Measurements from ENCODE around the gene GORASP2. TPM values are rescaled to one million over a fixed set of nuclear protein-coding genes. Genes with fewer than 3 reads are reported as not detected.
A peak's percentile ranks its signal among the peaks of the same experiment; 100 is the strongest.

Gene GORASP2
- total and polyA plus RNA-seq, 4 experiments from 2014 or later = 82.4 to 116 (median 97.1) TPM

GRCh38 chr2:170929686-170930050, 615 bp downstream of the GORASP2 start:
- Histone ChIP-seq H3K36me3 (ENCODE audit: insufficient read depth, low read length) (no peaks in the 10 kb centered on the region), H3K9me3 (ENCODE audit: control insufficient read depth in 1 of 2, low read length in 2 of 2) (no peaks in the 10 kb centered on the region), H3K27ac (ENCODE audit: low read depth, low read length) (peak overlapping the region; percentile 89), H3K4me3 (ENCODE audit: low read length in 2 of 2) (peak overlapping the region; percentile 70 to 82), H3K27me3 (ENCODE audit: insufficient read depth, low read length) (no peaks in the 10 kb centered on the region), H3K4me1 (ENCODE audit: insufficient read depth, low read length) (peaks cover 43% of the 10 kb centered on the region)
- ChIA-PET CTCF (ENCODE audit: partially characterized antibody) (interaction anchor here (0.7 to 4.0 kb wide), 25 partner anchors 8 to 1101 kb away, joined by 3 to 26 read pairs (median 5); partner anchors contain the start of genes DCAF17 and METTL8), POLR2A (ENCODE audit: partially characterized antibody) (interaction anchor here (0.6 to 3.8 kb wide), 21 partner anchors 11 to 1532 kb away, joined by 3 to 38 read pairs (median 6); partner anchors contain the start of genes DCAF17, HAT1, METTL8 and SSB)
- intact Hi-C loops (cut with micrococcal nuclease) = loop anchor here (1.0 to 10.0 kb wide), 8 partner anchors 44 to 1347 kb away; partner anchors contain the start of genes CFAP210, DCAF17, DYNC1I2 and PHOSPHO2
- Mint-ChIP-seq H3K4me3 (peak overlapping the region; percentile 93 to 99 (median 96)), H3K36me3 (peaks cover 0 to 25% of the 10 kb centered on the region in 2 donors), H3K27me3 (no peaks in the 10 kb centered on the region), H3K9me3 (peaks cover 0 to under 1% (median 0%) of the 10 kb centered on the region in 8 donors), H3K27ac (peak overlapping the region; percentile 93 to 98 (median 97)), H3K4me1 (peaks cover 27 to 54% (median 41%) of the 10 kb centered on the region in 4 donors)
- peak in 1 of 5 donors; percentile 49 for DNase-seq

- H3K4me1 Mint-ChIP-seq = peaks cover 27 to 58% (median 43%) of the 10 kb centered on the region in 4 donors
- peak; percentile 66 to 88 (median 77) for DNase-seq
- H3K36me3 Mint-ChIP-seq = peaks cover 0 to 29% of the 10 kb centered on the region in 2 donors
- H3K27me3 Mint-ChIP-seq = no peaks in the 10 kb centered on the region
- no peaks in the 10 kb centered on the region for H3K27me3 ChIP-seq (ENCODE audit: insufficient read depth, low read length)
- H3K27ac Mint-ChIP-seq = peak overlapping the region; percentile 93 to 98 (median 97)
- H3K4me1 ChIP-seq (ENCODE audit: insufficient read depth, low read length) = peaks cover 43% of the 10 kb centered on the region
- POLR2A ChIA-PET (ENCODE audit: partially characterized antibody) = interaction anchor here (0.6 to 3.8 kb wide), 19 partner anchors 11 to 1531 kb away, joined by 3 to 38 read pairs (median 6); partner anchors contain the start of genes DCAF17, HAT1 and METTL8
- peak overlapping the region; percentile 70 to 82 for H3K4me3 ChIP-seq (ENCODE audit: low read length in 2 of 2)
- H3K36me3 ChIP-seq (ENCODE audit: insufficient read depth, low read length) = no peaks in the 10 kb centered on the region
- H3K27ac ChIP-seq (ENCODE audit: low read depth, low read length) = peak overlapping the region; percentile 89
- intact Hi-C loops (cut with micrococcal nuclease) = loop anchor here (1.0 to 10.0 kb wide), 2 partner anchors 156 to 1236 kb away; partner anchors contain the start of genes CFAP210 and PHOSPHO2
- peak overlapping the region; percentile 93 to 99 (median 96) for H3K4me3 Mint-ChIP-seq
- CTCF ChIA-PET (ENCODE audit: partially characterized antibody) = interaction anchor here (0.7 to 4.0 kb wide), 15 partner anchors 8 to 502 kb away, joined by 3 to 26 read pairs (median 12); partner anchors contain the start of genes DCAF17 and METTL8
- H3K9me3 Mint-ChIP-seq = no peaks in the 10 kb centered on the region
- H3K9me3 ChIP-seq (ENCODE audit: control insufficient read depth in 1 of 2, low read length in 2 of 2) = no peaks in the 10 kb centered on the region
Measured at GRCh38 chr2:170930131-170930990, 1.3 kb downstream of the GORASP2 start.

DNA sequence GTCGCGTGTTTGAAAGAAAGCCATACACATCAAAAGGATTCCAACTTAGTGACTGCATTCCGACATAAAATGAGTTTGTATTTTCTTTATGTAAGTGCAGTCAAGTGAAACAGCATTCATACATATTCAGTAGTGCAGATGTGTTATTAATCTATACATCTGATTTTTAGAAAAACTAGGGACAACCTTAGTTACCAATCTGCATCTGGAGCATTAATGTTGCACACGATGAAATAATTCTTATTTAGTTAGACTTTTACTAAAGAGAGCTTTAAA, 1.9 kb downstream of the GORASP2 start:
- H3K36me3 Mint-ChIP-seq = peaks cover 3 to 33% of the 10 kb centered on the region in 2 donors
- H3K4me3 ChIP-seq (ENCODE audit: low read length in 2 of 2) = peak overlapping the region in 1 of 2 donors; percentile 70
- peak overlapping the region; percentile 89 for H3K27ac ChIP-seq (ENCODE audit: low read depth, low read length)
- DNase-seq = no peak
- no peaks in the 10 kb centered on the region for H3K9me3 ChIP-seq (ENCODE audit: control insufficient read depth in 1 of 2, low read length in 2 of 2)
- H3K4me1 ChIP-seq (ENCODE audit: insufficient read depth, low read length) = peaks cover 43% of the 10 kb centered on the region
- POLR2A ChIA-PET (ENCODE audit: partially characterized antibody) = interaction anchor here (2.8 to 3.8 kb wide), 3 partner anchors 42 to 504 kb away, joined by 17 to 38 read pairs (median 23); partner anchors contain the start of genes DCAF17 and METTL8
- peak overlapping the region in 5 of 7 donors; percentile 18 to 98 (median 93) for H3K27ac Mint-ChIP-seq
- H3K27me3 ChIP-seq (ENCODE audit: insufficient read depth, low read length) = no peaks in the 10 kb centered on the region
- intact Hi-C loops (cut with micrococcal nuclease) = loop anchor here (1.0 to 10.0 kb wide), 2 partner anchors 155 to 1236 kb away; partner anchors contain the start of genes CFAP210 and PHOSPHO2
- H3K4me1 Mint-ChIP-seq = peaks cover 29 to 64% (median 47%) of the 10 kb centered on the region in 4 donors
- no peaks in the 10 kb centered on the region for H3K36me3 ChIP-seq (ENCODE audit: insufficient read depth, low read length)
- peak overlapping the region; percentile 40 to 99 (median 96) for H3K4me3 Mint-ChIP-seq
- H3K9me3 Mint-ChIP-seq = no peaks in the 10 kb centered on the region
- CTCF ChIA-PET (ENCODE audit: partially characterized antibody) = interaction anchor here (1.0 to 4.0 kb wide), 6 partner anchors 9 to 228 kb away, joined by 3 to 26 read pairs (median 20); no protein-coding TSS in a partner anchor
- H3K27me3 Mint-ChIP-seq = no peaks in the 10 kb centered on the region

GRCh38 chr2:170932166-170932565, 3.1 kb downstream of the GORASP2 start:
- Histone ChIP-seq H3K4me3 (ENCODE audit: low read length in 2 of 2) (no peak overlapping the region), H3K36me3 (ENCODE audit: insufficient read depth, low read length) (no peaks in the 10 kb centered on the region), H3K27ac (ENCODE audit: low read depth, low read length) (no peak overlapping the region), H3K9me3 (ENCODE audit: control insufficient read depth in 1 of 2, low read length in 2 of 2) (no peaks in the 10 kb centered on the region), H3K27me3 (ENCODE audit: insufficient read depth, low read length) (no peaks in the 10 kb centered on the region), H3K4me1 (ENCODE audit: insufficient read depth, low read length) (peaks cover 43% of the 10 kb centered on the region)
- H3K27ac Mint-ChIP-seq = peak overlapping the region in 3 of 7 donors; percentile 54 to 78 (median 58)
- H3K4me1 Mint-ChIP-seq = peaks cover 30 to 70% (median 50%) of the 10 kb centered on the region in 4 donors
- no peaks in the 10 kb centered on the region for H3K9me3 Mint-ChIP-seq
- H3K27me3 Mint-ChIP-seq = no peaks in the 10 kb centered on the region
- no peak for DNase-seq
- H3K36me3 Mint-ChIP-seq = peaks cover 3 to 39% of the 10 kb centered on the region in 2 donors
- intact Hi-C loops (cut with micrococcal nuclease) = loop anchor here (10.0 kb wide), 1 partner anchor 1237 kb away; the partner anchor contains the start of genes CFAP210 and PHOSPHO2
- POLR2A ChIA-PET (ENCODE audit: partially characterized antibody) = interaction anchor here (1.5 kb wide), 1 partner anchor 14 kb away, joined by 4 read pairs; no protein-coding TSS in a partner anchor
- H3K4me3 Mint-ChIP-seq = peak overlapping the region in 6 of 8 donors; percentile 26 to 59 (median 44)
- CTCF ChIA-PET (ENCODE audit: partially characterized antibody) = interaction anchor here (1.1 to 3.8 kb wide), 3 partner anchors 8 to 41 kb away, joined by 3 to 19 read pairs (median 4); no protein-coding TSS in a partner anchor

DNA sequence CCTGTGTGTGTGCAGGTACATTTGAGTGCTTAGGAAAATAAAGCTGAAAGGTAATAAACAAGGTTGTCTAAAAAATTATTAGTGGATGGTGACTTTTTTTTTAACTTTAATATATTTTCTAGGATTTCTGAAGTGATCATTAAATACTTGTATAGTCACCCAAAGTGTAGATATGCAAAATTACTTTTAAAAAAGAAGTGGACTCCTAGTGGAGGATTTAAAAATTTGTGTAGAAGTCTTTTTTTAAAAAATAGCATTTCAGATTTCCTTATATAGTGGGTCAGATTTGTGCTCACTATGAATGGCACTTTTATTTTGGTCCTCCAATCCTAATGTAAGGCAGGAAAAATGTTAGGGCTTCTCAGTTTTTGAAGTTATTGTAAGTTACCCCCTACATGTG, 3.9 kb downstream of the GORASP2 start:
- ChIA-PET CTCF (ENCODE audit: partially characterized antibody) (interaction anchor here (1.1 to 1.2 kb wide), 2 partner anchors 12 to 40 kb away, joined by 3 to 4 read pairs; no protein-coding TSS in a partner anchor), POLR2A (ENCODE audit: partially characterized antibody) (interaction anchor here (1.5 kb wide), 1 partner anchor 14 kb away, joined by 4 read pairs; no protein-coding TSS in a partner anchor)
- Mint-ChIP-seq H3K4me1 (peaks cover 36 to 77% (median 55%) of the 10 kb centered on the region in 4 donors), H3K9me3 (no peaks in the 10 kb centered on the region), H3K36me3 (peaks cover 3 to 44% of the 10 kb centered on the region in 2 donors), H3K27me3 (no peaks in the 10 kb centered on the region), H3K4me3 (no peak overlapping the region), H3K27ac (peak overlapping the region in 1 of 7 donors; percentile 58)
- no peaks in the 10 kb centered on the region for H3K36me3 ChIP-seq (ENCODE audit: insufficient read depth, low read length)
- intact Hi-C loops (cut with micrococcal nuclease) = loop anchor here (10.0 kb wide), 1 partner anchor 1238 kb away; the partner anchor contains the start of genes CFAP210 and PHOSPHO2
- no peak for DNase-seq
- H3K9me3 ChIP-seq (ENCODE audit: control insufficient read depth in 1 of 2, low read length in 2 of 2) = no peaks in the 10 kb centered on the region
- no peak overlapping the region for H3K4me3 ChIP-seq (ENCODE audit: low read length in 2 of 2)
- no peak overlapping the region for H3K27ac ChIP-seq (ENCODE audit: low read depth, low read length)
- peaks cover 48% of the 10 kb centered on the region for H3K4me1 ChIP-seq (ENCODE audit: insufficient read depth, low read length)
- H3K27me3 ChIP-seq (ENCODE audit: insufficient read depth, low read length) = no peaks in the 10 kb centered on the region

GRCh38 chr2:170937709-170938379, 8.8 kb downstream of the GORASP2 start:
- intact Hi-C loops (cut with micrococcal nuclease) = loop anchor here (10.0 kb wide), 1 partner anchor 1243 kb away; the partner anchor contains the start of genes CFAP210 and PHOSPHO2
- Mint-ChIP-seq H3K27ac (peak overlapping the region in 1 of 7 donors; percentile 8), H3K4me1 (peaks cover 50 to 87% (median 65%) of the 10 kb centered on the region in 4 donors), H3K36me3 (peaks cover 7 to 43% of the 10 kb centered on the region in 2 donors), H3K27me3 (no peaks in the 10 kb centered on the region), H3K4me3 (peak overlapping the region in 2 of 8 donors; percentile 20 to 32), H3K9me3 (no peaks in the 10 kb centered on the region)
- Histone ChIP-seq H3K27me3 (ENCODE audit: insufficient read depth, low read length) (no peaks in the 10 kb centered on the region), H3K27ac (ENCODE audit: low read depth, low read length) (no peak overlapping the region), H3K9me3 (ENCODE audit: control insufficient read depth in 1 of 2, low read length in 2 of 2) (no peaks in the 10 kb centered on the region), H3K36me3 (ENCODE audit: insufficient read depth, low read length) (no peaks in the 10 kb centered on the region), H3K4me3 (ENCODE audit: low read length in 2 of 2) (no peak overlapping the region), H3K4me1 (ENCODE audit: insufficient read depth, low read length) (peaks cover 64% of the 10 kb centered on the region)
- no peak for DNase-seq
- ChIA-PET POLR2A (ENCODE audit: partially characterized antibody) (interaction anchor here (1.4 kb wide), 1 partner anchor 221 kb away, joined by 3 read pairs; no protein-coding TSS in a partner anchor), CTCF (ENCODE audit: partially characterized antibody) (interaction anchor here (1.1 to 1.3 kb wide), 2 partner anchors 8 to 149 kb away, joined by 3 read pairs; no protein-coding TSS in a partner anchor)
